ENCODE data around the gene GPR132. TPM values are rescaled to one million over a fixed set of nuclear protein-coding genes. Genes with fewer than 3 reads are reported as not detected.

GPR132 gene
- total RNA-seq, 1 experiment from 2014 or later = not detected

DNA sequence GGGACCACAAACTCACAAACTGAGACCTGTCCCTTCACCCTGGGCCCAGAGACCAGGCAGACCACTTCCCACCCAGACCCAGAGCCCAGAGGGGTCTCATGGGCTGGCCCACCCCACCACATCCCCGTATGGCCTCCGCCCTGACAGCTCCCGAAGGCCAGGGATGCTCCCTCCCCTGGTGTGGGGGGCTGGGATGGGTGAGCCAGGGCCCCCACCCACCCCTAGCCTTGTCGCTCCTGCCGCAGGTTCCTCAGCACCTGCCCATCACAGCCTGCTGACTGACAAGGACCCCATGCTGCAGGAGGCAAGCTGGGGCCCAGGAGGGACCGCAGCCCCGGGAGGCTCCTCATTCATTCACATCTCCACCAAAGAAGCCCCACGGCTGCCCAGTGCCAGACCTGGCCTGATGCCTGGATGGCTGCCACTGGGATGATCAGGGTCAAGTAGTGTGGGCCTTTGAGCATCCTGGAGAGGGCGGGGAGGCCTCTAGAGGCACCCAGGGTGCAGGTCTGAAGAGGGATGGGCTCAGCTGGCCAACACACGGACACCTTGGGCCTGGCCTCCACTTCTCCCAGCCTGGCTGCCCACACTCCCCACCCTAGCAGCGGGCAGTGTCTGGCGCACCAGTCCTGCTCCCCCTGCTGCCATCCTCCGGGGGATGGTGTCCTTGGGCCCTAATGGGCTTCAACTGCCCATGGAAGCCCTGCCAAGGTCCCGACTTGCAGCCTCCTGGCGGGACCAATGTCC is 24.7 kb upstream of the GPR132 start:
- no peaks in the 10 kb centered on the region for H3K9me3 ChIP-seq
- no peaks in the 10 kb centered on the region for H3K36me3 ChIP-seq (ENCODE audit: control insufficient read depth, insufficient read depth, low read length)
- Mint-ChIP-seq H3K9me3 (ENCODE audit: unreplicated experiment) (no peaks in the 10 kb centered on the region), H3K27me3 (ENCODE audit: insufficient read depth, unreplicated experiment) (no peaks in the 10 kb centered on the region), H3K36me3 (ENCODE audit: insufficient read depth, unreplicated experiment) (peaks cover 45% of the 10 kb centered on the region), H3K4me3 (ENCODE audit: unreplicated experiment) (no peak overlapping the region), H3K27ac (ENCODE audit: unreplicated experiment) (no peak overlapping the region), H3K4me1 (ENCODE audit: low read depth, unreplicated experiment) (peaks cover 6% of the 10 kb centered on the region)
- H3K4me3 ChIP-seq (ENCODE audit: low read depth, low read length) = no peak overlapping the region
- H3K4me1 ChIP-seq = peaks cover 69% of the 10 kb centered on the region
- ChIA-PET POLR2A (no interaction called here), CTCF (interaction anchor here (0.6 to 1.4 kb wide), 12 partner anchors 18 to 1269 kb away, joined by 3 to 5 read pairs (median 3); partner anchors contain the start of genes BRF1, BTBD6, CDCA4 and JAG2)
- peak in 1 of 2 experiments; percentile 35 for DNase-seq
- no peaks in the 10 kb centered on the region for H3K27me3 ChIP-seq (replicated peaks; ENCODE audit: control insufficient read depth, insufficient read depth, low read length)
- intact Hi-C loops (cut with micrococcal nuclease; ENCODE audit: unreplicated experiment) = no loop called here
- no TSS peak for BruUV-seq (replicated peaks)
- TF ChIP-seq, protein P1, sequence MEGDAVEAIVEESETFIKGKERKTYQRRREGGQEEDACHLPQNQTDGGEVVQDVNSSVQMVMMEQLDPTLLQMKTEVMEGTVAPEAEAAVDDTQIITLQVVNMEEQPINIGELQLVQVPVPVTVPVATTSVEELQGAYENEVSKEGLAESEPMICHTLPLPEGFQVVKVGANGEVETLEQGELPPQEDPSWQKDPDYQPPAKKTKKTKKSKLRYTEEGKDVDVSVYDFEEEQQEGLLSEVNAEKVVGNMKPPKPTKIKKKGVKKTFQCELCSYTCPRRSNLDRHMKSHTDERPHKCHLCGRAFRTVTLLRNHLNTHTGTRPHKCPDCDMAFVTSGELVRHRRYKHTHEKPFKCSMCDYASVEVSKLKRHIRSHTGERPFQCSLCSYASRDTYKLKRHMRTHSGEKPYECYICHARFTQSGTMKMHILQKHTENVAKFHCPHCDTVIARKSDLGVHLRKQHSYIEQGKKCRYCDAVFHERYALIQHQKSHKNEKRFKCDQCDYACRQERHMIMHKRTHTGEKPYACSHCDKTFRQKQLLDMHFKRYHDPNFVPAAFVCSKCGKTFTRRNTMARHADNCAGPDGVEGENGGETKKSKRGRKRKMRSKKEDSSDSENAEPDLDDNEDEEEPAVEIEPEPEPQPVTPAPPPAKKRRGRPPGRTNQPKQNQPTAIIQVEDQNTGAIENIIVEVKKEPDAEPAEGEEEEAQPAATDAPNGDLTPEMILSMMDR (IDR thresholded peaks at IDR 0.05; ENCODE audit: insufficient read depth in 1 of 2, low read depth in 1 of 2, low read length in 1 of 2, severe bottlenecking in 1 of 2, unreplicated experiment in 1 of 2) = no peak

DNA sequence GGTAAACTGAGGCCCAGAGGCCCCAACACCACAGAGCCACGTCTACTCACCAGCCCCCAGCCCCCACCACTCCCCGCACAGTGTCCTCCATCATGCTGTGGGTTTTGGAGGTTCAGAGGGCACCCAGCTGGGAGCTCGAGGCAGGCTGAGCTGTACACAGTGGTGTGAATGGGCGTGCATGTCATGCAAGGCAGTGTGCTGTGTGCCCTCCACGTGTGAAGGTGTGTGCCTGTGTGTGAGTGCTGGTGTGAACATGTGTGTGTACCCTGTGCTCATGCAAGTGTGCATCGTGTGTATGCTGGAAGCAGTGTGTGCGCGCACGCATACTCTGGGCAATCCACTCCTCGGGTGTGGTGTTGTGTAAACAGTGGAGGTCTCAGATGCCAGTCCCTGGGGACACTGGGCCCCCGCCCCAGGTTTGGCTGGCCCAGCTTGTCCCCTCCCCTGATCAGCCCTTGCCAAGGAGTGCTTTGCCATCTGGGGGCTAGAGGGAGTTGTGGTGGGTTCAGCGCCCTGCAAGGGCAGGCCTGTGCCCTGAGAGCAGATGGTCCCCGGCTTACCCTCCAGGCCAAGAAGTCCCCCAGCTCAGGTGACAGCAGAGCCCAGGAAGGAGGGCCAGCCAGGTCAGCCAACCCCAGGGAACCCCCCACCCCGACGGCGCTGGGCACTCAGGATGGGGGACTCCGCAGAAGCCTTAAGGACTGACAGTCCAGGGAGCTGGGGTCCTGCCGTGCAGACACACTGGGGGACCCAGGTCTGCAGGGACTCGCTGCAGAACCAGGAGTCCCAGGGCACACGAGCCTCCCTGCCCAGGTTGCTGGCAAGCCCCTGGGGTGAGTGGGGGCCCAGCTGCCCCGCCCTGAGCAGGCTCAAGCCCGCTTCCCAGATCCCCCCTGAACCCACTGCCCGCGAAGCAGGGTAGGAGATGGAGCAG is 23.8 kb upstream of the GPR132 start:
- CTCF ChIA-PET = no interaction called here
- H3K9me3 ChIP-seq = no peaks in the 10 kb centered on the region
- Mint-ChIP-seq H3K4me3 (ENCODE audit: unreplicated experiment) (peak overlapping the region; percentile 77), H3K27me3 (ENCODE audit: insufficient read depth, unreplicated experiment) (peaks cover under 1% of the 10 kb centered on the region), H3K36me3 (ENCODE audit: insufficient read depth, unreplicated experiment) (peaks cover 47% of the 10 kb centered on the region), H3K9me3 (ENCODE audit: unreplicated experiment) (no peaks in the 10 kb centered on the region), H3K27ac (ENCODE audit: unreplicated experiment) (peak overlapping the region; percentile 79), H3K4me1 (ENCODE audit: low read depth, unreplicated experiment) (peaks cover 6% of the 10 kb centered on the region)
- intact Hi-C loops (cut with micrococcal nuclease; ENCODE audit: unreplicated experiment) = no loop called here
- TF ChIP-seq, protein P1 (IDR thresholded peaks at IDR 0.05; ENCODE audit: insufficient read depth in 1 of 2, low read depth in 1 of 2, low read length in 1 of 2, severe bottlenecking in 1 of 2, unreplicated experiment in 1 of 2) = no peak
- POLR2A ChIA-PET = no interaction called here
- no peaks in the 10 kb centered on the region for H3K27me3 ChIP-seq (replicated peaks; ENCODE audit: control insufficient read depth, insufficient read depth, low read length)
- no TSS peak for BruUV-seq (replicated peaks)
- peak in 1 of 2 experiments; percentile 42 for DNase-seq
- H3K36me3 ChIP-seq (ENCODE audit: control insufficient read depth, insufficient read depth, low read length) = no peaks in the 10 kb centered on the region
- peaks cover 63% of the 10 kb centered on the region for H3K4me1 ChIP-seq
- H3K4me3 ChIP-seq (ENCODE audit: low read depth, low read length) = no peak overlapping the region
